ENCODE measurements around the gene ALX4.

The ALX4 gene

GRCh38 chr11:44266056-44266780 lies 43.7 kb downstream of the ALX4 start:
- no peak for DNase-seq

- no peak for DNase-seq
Measured at GRCh38 chr11:44264761-44265160, 45.2 kb downstream of the ALX4 start.

- DNase-seq, result no peak
Measured at GRCh38 chr11:44264438-44264749, 45.5 kb downstream of the ALX4 start.

- DNase-seq, result no peak
Measured at GRCh38 chr11:44263738-44264437, 46.1 kb downstream of the ALX4 start.

GRCh38 chr11:44261800-44262591 lies 47.9 kb downstream of the ALX4 start:
- DNase-seq, result no peak

GRCh38 chr11:44260081-44260480 lies 49.9 kb downstream of the ALX4 start:
- no peak for DNase-seq

- no peak for DNase-seq
Measured at GRCh38 chr11:44258839-44259420, 51.0 kb downstream of the ALX4 start.

- no peak for DNase-seq
Measured at GRCh38 chr11:44258190-44258489, 51.8 kb downstream of the ALX4 start.

- DNase-seq, result no peak
Measured at GRCh38 chr11:44257338-44258189, 52.4 kb downstream of the ALX4 start.

- no peak for DNase-seq
Measured at GRCh38 chr11:44256673-44257291, 53.2 kb downstream of the ALX4 start.

GRCh38 chr11:44255406-44256071 lies 54.4 kb downstream of the ALX4 start:
- no peak for DNase-seq

GRCh38 chr11:44252999-44253602 lies 56.8 kb downstream of the ALX4 start:
- DNase-seq, result no peak

- DNase-seq, result no peak
Measured at GRCh38 chr11:44250421-44250820, 59.5 kb downstream of the ALX4 start.

GRCh38 chr11:44248109-44248508 lies 61.8 kb downstream of the ALX4 start:
- no peak for DNase-seq

- no peak for DNase-seq
Measured at GRCh38 chr11:44247508-44247907, 62.4 kb downstream of the ALX4 start.

- DNase-seq, result no peak
Measured at GRCh38 chr11:44246726-44247125, 63.2 kb downstream of the ALX4 start.

GRCh38 chr11:44244639-44245310 lies 65.2 kb downstream of the ALX4 start:
- no peak for DNase-seq

GRCh38 chr11:44243595-44244343 lies 66.2 kb downstream of the ALX4 start:
- no peak for DNase-seq

- DNase-seq, result no peak
Measured at GRCh38 chr11:44243086-44243485, 66.9 kb downstream of the ALX4 start.

GRCh38 chr11:44241851-44242250 lies 68.1 kb downstream of the ALX4 start:
- no peak for DNase-seq

Measured in activated CD8-positive, alpha-beta memory T cell treated with anti-CD3 and anti-CD28 coated beads, Interleukin-2, amount 50 U/mL, for 48 hours (primary cell).